Kidney (tissue), 14 donors: Measurements from ENCODE around the gene DLG5. TPM values are rescaled to one million over a fixed set of nuclear protein-coding genes. Genes with fewer than 3 reads are reported as not detected.

ENCODE experiments used
- DNase-seq, 5 donors: peaks; one replicate each; pipeline ENCODE4 v3.0.0-alpha.2; 2013 to 2020
- FAIRE-seq: peaks from 2 replicates; lab custom pipeline; 2012; peaks lifted over from hg19 to GRCh38; lab: Jason Lieb, UNC
- H3K27ac ChIP-seq, 2 donors: one replicate each; pipeline ENCODE4 v1.7.0; 2013; ENCODE audit warnings: low read depth in 2 of 2, low read length in 2 of 2, inconsistent platforms in 1 of 2
- H3K27me3 ChIP-seq: one replicate; pipeline ENCODE4 v1.7.1; 2013; ENCODE audit warnings: low read length, inconsistent platforms; ENCODE audit not compliant: control insufficient read depth, insufficient read depth
- H3K36me3 ChIP-seq, 3 donors: one replicate each; pipeline versions ENCODE4 v1.7.0 to v1.7.1; 2013; ENCODE audit warnings: low read length in 3 of 3, control low read depth in 1 of 3, inconsistent platforms in 1 of 3; ENCODE audit not compliant: insufficient read depth in 3 of 3, control insufficient read depth in 2 of 3
- H3K4me1 ChIP-seq, 3 donors: one replicate each; pipeline versions ENCODE4 v1.7.0 to v1.7.1; 2013; ENCODE audit warnings: low read length in 3 of 3, inconsistent platforms in 1 of 3, low read depth in 1 of 3; ENCODE audit not compliant: control insufficient read depth in 2 of 3, insufficient read depth in 2 of 3
- H3K4me3 ChIP-seq, 3 donors: one replicate each; pipeline versions ENCODE4 v1.7.0 to v1.8.1; 2013; ENCODE audit warnings: low read length in 3 of 3, control low read depth in 1 of 3, inconsistent platforms in 1 of 3
- H3K9ac ChIP-seq, 3 donors: one replicate each; pipeline versions ENCODE4 v1.7.0 to v1.7.1; 2013; ENCODE audit warnings: low read length in 3 of 3, control low read depth in 1 of 3, inconsistent platforms in 1 of 3
- H3K9me3 ChIP-seq, 3 donors: one replicate each; pipeline versions ENCODE4 v1.7.0 to v1.7.1; 2013; ENCODE audit warnings: low read length in 3 of 3, control low read depth in 1 of 3, inconsistent platforms in 1 of 3; ENCODE audit not compliant: control insufficient read depth in 2 of 3, insufficient read depth in 1 of 3
- CTCF ChIP-seq: IDR thresholded peaks from 3 replicates; pipeline ENCODE4 v1.5.1; 2012; ENCODE audit warnings: mild to moderate bottlenecking, moderate library complexity, borderline replicate concordance; ENCODE audit not compliant: insufficient read depth; ENCODE audit errors: extremely low read depth
- intact Hi-C: fragments of 100-400 bp; cut with DNase I; formaldehyde crosslinking; loops from one replicate; pipeline ENCODE4 v1.11.1; 2022
- polyA plus RNA-seq: library from polyadenylated mRNA; stranded (reverse); fragments of 350-450 nt; fragmentation: Illumina TruSeq; extraction: RNeasy Lipid Tissue Mini Kit (QIAGEN cat#74804); gene quantifications from one replicate; pipeline ENCODE4 v1.2.3, GENCODE V29; 2014; ENCODE audit warnings: low read depth, low replicate concordance; ENCODE audit not compliant: insufficient read depth
- total RNA-seq: library from RNA; stranded (reverse); fragmentation: NEBNext Ultra II Directional; extraction: Animal tissue kit (Norgen Biotek cat#: 25700); gene quantifications from one replicate; pipeline ENCODE4 v1.2.1, GENCODE V29; 2021
- donor health status: control.
- donor health status: control.
- donor health status: control.
- donor health status: control.
- donor health status: control.
- donor health status: DM: yes; HTN: yes; CAD: no.
- donor health status: Normal renal cell carcinoma (clear cell type).

DLG5 gene
- total and polyA plus RNA-seq, 2 donors from 2014 or later = 5.4 to 30.0 TPM

GRCh38 chr10:77961668-77962067, 35.1 kb upstream of the DLG5 start:
- FAIRE-seq = no peak
- H3K27me3 ChIP-seq = no peaks in the 10 kb centered on the region

DNA sequence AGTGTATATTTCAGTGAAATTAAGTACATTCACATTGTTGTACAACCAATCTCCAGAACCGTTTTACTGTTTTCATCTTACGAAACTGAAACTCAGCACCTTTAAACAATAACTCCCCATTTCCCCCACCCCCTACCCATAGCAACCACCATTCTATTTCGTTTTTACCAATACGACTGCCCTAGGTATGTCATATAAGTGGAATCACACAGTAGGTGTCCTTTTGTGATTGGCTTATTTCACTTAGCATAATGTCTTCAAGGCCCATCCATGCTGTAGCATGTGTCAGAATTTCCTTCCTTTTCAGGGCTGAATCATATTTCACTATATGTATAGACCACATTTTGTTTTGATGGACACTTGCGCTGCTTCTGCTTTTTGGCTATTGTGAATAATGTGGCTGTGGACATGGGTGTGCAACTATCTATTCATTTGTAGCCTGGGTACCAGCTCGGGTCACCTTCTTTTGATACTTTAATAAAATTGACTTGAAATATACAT, 34.3 kb upstream of the DLG5 start:
- Histone ChIP-seq H3K9me3 (peaks cover 0 to 3% (median 0%) of the 10 kb centered on the region in 3 donors), H3K9ac (no peak overlapping the region), H3K36me3 (no peaks in the 10 kb centered on the region), H3K27me3 (no peaks in the 10 kb centered on the region), H3K4me3 (no peak overlapping the region), H3K4me1 (no peaks in the 10 kb centered on the region), H3K27ac (no peak overlapping the region)
- FAIRE-seq (no peak), DNase-seq (no peak)
- no peak for TF ChIP-seq CTCF
- intact Hi-C loops = no loop called here

More at GRCh38 chr10:77961668-77962067, 35.1 kb upstream of the DLG5 start:
- Histone ChIP-seq H3K9me3 (peaks cover 0 to 3% (median 0%) of the 10 kb centered on the region in 3 donors), H3K27ac (no peak overlapping the region), H3K36me3 (no peaks in the 10 kb centered on the region), H3K4me3 (no peak overlapping the region), H3K9ac (no peak overlapping the region), H3K4me1 (no peaks in the 10 kb centered on the region)
- DNase-seq = no peak
- intact Hi-C loops = no loop called here
- no peak for TF ChIP-seq CTCF

DNA sequence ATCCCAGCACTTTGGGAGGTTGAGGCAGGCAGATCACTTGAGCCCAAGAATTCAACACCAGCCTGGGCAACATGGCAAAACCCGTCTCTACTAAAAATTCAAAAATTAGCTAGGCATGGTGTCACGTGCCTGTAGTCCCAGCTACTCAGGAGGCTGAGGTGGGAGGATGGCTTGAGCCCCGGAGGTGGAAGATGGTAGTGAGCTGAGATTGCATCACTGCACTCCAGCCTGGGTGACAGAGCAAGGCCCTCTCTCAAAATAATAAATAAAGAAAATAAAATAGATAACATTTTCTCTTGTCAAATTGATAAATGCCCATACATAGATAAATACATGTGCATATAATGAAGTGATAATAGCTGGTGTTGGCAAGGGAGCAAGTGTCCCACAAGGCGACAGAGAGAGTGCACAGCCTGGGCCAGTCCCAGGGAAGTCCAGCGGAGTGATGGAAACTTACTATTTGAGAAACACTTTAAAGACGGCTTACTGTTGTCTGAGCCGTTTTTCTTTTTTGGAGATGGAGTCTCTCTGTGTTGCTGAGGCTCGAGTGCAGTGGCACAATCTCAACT, 33.4 kb upstream of the DLG5 start:
- FAIRE-seq = no peak
- no peak for TF ChIP-seq CTCF
- no peak overlapping the region for H3K9ac ChIP-seq
- H3K9me3 ChIP-seq = peaks cover 0 to 3% (median 0%) of the 10 kb centered on the region in 3 donors
- DNase-seq = no peak
- no peaks in the 10 kb centered on the region for H3K36me3 ChIP-seq
- no peak overlapping the region for H3K4me3 ChIP-seq
- intact Hi-C loops = no loop called here
- H3K27me3 ChIP-seq = no peaks in the 10 kb centered on the region
- no peaks in the 10 kb centered on the region for H3K4me1 ChIP-seq
- no peak overlapping the region for H3K27ac ChIP-seq

DNA sequence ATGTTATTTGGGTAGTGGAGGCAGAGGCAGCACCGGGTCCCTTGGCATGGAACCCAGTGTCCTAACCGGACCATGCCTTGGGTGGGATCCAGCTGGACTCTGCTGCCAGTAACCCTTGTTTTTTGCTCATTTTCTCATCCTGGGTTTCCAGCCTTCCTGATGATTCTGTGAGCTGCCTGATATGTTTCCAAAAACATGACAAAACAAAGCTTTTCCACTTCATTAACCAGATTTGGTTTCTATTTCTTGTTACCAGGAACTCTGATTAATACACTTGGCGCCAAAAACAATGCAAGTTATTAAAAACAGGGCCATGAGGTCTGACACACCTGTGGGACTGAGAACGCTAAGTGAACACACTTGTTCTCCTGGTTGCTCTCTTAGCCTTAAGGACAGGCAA, 32.8 kb upstream of the DLG5 start:
- Histone ChIP-seq H3K9ac (no peak overlapping the region), H3K27me3 (no peaks in the 10 kb centered on the region), H3K27ac (no peak overlapping the region), H3K36me3 (no peaks in the 10 kb centered on the region), H3K4me1 (no peaks in the 10 kb centered on the region), H3K9me3 (peaks cover 0 to 3% (median 0%) of the 10 kb centered on the region in 3 donors), H3K4me3 (no peak overlapping the region)
- TF ChIP-seq CTCF = no peak
- intact Hi-C loops = no loop called here
- DNase-seq (no peak), FAIRE-seq (no peak)
